ENCODE data around the gene SPATS2L.

- TF ChIP-seq POLR2A (IDR thresholded peaks at IDR 0.05) (no peak), CTCF (IDR thresholded peaks at IDR 0.05) (no peak)
Measured at GRCh38 chr2:200423541-200423940, 117.0 kb downstream of the SPATS2L start.

All from breast epithelium (tissue), 3 donors.